MCF 10A (cell line): Measurements from ENCODE around the gene TRPM3. TPM values are rescaled to one million over a fixed set of nuclear protein-coding genes. Genes with fewer than 3 reads are reported as not detected.

Experiments
- BruUV-seq: library from RNA; stranded (reverse); fragments of 400-500 nt; replicated peaks from 2 replicates; lab custom pipeline; 2021; lab: Mats Ljungman, UMichigan
- CTCF ChIA-PET: fragments of 300-600 bp; sonication (Branson Sonifier 250); formaldehyde crosslinking; extraction: SDS; loops from one replicate; lab custom pipeline; 2021; ENCODE audit warnings: antibody characterized with exemption, inconsistent platforms; lab: Yijun Ruan, JAX
- POLR2A ChIA-PET: fragments of 300-600, 350-650 bp; sonication (Branson Sonifier 250); formaldehyde crosslinking; extraction: SDS; loops from one replicate; lab custom pipeline; 2020; ENCODE audit warnings: antibody characterized with exemption, inconsistent platforms; lab: Yijun Ruan, JAX
- DNase-seq: peaks from one replicate; pipeline ENCODE4 v3.0.0-alpha.2; 2018; ENCODE audit not compliant: unreplicated experiment
- H3K27ac Mint-ChIP-seq: one replicate; pipeline ENCODE4 v1.8.0; 2022; ENCODE audit warnings: mild to moderate bottlenecking, low read depth, mixed read lengths; ENCODE audit not compliant: unreplicated experiment
- H3K27me3 Mint-ChIP-seq: one replicate; pipeline ENCODE4 v1.8.0; 2022; ENCODE audit warnings: mixed read lengths; ENCODE audit not compliant: insufficient read depth, unreplicated experiment
- H3K36me3 Mint-ChIP-seq: one replicate; pipeline ENCODE4 v1.8.0; 2022; ENCODE audit warnings: mild to moderate bottlenecking, moderate library complexity, mixed read lengths; ENCODE audit not compliant: insufficient read depth, unreplicated experiment
- H3K4me1 Mint-ChIP-seq: one replicate; pipeline ENCODE4 v1.8.0; 2022; ENCODE audit warnings: mixed read lengths; ENCODE audit not compliant: insufficient read depth, unreplicated experiment
- H3K4me3 Mint-ChIP-seq: one replicate; pipeline ENCODE4 v1.8.0; 2022; ENCODE audit warnings: mild to moderate bottlenecking, moderate library complexity, mixed read lengths; ENCODE audit not compliant: unreplicated experiment
- H3K9me3 Mint-ChIP-seq: one replicate; pipeline ENCODE4 v1.8.0; 2022; ENCODE audit warnings: mixed read lengths; ENCODE audit not compliant: unreplicated experiment
- intact Hi-C: fragments of 100-400 bp; cut with micrococcal nuclease; formaldehyde crosslinking; loops from 2 replicates; pipeline ENCODE4 v1.14.1; 2022
- total RNA-seq: library from RNA; stranded (reverse); gene quantifications from 2 replicates; pipeline ENCODE4 v1.2.3, GENCODE V29; 2022
- TF ChIP-seq, protein P1 (sequence below): fragments of 200-600 bp; IDR thresholded peaks from one replicate; pipeline ENCODE4 v1.8.0; 2022; ENCODE audit warnings: antibody characterized with exemption, mild to moderate bottlenecking; ENCODE audit not compliant: unreplicated experiment

The TRPM3 gene
- total RNA-seq, 1 experiment from 2014 or later: 0.44 TPM

DNA sequence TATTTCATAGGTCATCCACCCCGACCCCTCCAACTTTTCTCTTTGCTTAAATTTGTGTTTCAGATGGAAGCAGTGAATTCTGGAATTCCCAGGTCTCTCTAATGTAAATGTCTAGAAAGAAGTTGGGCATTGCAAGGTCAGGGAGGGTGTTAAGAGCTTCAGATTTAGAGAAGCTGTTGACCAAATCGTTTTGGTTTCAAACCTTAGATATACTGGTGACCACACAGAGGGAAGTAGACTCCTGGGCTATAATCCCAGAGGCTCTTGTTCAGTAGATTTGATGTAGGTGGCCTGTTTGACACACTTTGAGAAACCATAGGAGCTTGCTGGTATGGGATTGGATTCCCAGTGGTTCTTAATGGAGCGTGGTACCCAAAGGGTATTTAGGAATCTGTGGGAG is 569.6 kb downstream of the TRPM3 start:
- CTCF ChIA-PET: interaction anchor here (0.8 to 1.2 kb wide), 2 partner anchors 50 to 67 kb away, joined by 3 to 4 read pairs; no protein-coding TSS in a partner anchor
- TF ChIP-seq, protein P1, sequence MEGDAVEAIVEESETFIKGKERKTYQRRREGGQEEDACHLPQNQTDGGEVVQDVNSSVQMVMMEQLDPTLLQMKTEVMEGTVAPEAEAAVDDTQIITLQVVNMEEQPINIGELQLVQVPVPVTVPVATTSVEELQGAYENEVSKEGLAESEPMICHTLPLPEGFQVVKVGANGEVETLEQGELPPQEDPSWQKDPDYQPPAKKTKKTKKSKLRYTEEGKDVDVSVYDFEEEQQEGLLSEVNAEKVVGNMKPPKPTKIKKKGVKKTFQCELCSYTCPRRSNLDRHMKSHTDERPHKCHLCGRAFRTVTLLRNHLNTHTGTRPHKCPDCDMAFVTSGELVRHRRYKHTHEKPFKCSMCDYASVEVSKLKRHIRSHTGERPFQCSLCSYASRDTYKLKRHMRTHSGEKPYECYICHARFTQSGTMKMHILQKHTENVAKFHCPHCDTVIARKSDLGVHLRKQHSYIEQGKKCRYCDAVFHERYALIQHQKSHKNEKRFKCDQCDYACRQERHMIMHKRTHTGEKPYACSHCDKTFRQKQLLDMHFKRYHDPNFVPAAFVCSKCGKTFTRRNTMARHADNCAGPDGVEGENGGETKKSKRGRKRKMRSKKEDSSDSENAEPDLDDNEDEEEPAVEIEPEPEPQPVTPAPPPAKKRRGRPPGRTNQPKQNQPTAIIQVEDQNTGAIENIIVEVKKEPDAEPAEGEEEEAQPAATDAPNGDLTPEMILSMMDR: no peak
- Mint-ChIP-seq H3K27ac (no peak overlapping the region), H3K9me3 (no peaks in the 10 kb centered on the region), H3K27me3 (no peaks in the 10 kb centered on the region), H3K36me3 (no peaks in the 10 kb centered on the region), H3K4me3 (no peak overlapping the region), H3K4me1 (peaks cover 9% of the 10 kb centered on the region)
- intact Hi-C loops: no loop called here
- no TSS peak for BruUV-seq
- DNase-seq: no peak
- POLR2A ChIA-PET: no interaction called here

DNA sequence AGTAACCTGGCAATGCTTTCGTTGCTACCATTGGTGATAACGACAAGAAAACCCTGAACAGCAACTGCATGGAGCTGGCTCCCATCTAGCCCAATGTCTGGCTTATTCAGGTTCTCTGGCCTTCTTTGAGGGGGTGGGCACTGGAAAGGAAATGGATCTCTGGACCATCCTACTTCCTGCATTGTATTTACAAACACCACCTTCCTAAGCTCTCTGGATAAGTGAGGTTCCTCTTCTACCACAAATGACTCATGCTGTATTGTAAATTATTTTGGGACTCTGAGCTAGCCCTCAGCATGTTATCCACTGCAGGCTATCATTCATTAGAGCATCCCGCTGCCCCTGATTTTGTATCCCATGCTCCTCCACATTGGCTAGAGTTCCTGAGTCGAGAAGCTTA is 570.0 kb downstream of the TRPM3 start:
- ChIA-PET POLR2A (no interaction called here), CTCF (interaction anchor here (0.8 to 1.2 kb wide), 2 partner anchors 51 to 67 kb away, joined by 3 to 4 read pairs; no protein-coding TSS in a partner anchor)
- Mint-ChIP-seq H3K9me3 (no peaks in the 10 kb centered on the region), H3K4me1 (peaks cover 9% of the 10 kb centered on the region), H3K27me3 (no peaks in the 10 kb centered on the region), H3K36me3 (no peaks in the 10 kb centered on the region), H3K27ac (no peak overlapping the region), H3K4me3 (no peak overlapping the region)
- intact Hi-C loops: no loop called here
- TF ChIP-seq, protein P1: no peak
- BruUV-seq: no TSS peak
- DNase-seq: no peak

DNA sequence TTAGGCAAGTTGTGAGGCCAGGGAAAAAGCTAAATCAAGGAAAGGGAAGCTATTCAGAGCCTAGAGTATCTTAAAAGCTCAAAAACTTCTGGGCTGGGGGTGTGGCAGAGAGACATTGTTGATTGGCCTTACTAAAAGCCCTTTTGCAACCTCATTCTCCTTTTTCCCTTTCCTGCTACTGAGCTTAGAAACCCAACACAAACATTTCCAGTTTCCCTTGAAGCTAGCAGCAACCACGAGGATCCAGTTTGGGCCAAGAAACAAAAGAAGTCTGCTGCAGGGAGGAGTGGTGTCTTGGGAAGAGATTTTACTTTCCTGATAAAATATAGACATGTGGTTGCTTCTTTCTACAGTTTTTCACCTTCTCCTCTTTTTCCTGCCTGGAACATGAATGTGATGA is 571.5 kb downstream of the TRPM3 start:
- TF ChIP-seq, protein P1: no peak
- H3K27ac Mint-ChIP-seq: no peak overlapping the region
- H3K9me3 Mint-ChIP-seq: no peaks in the 10 kb centered on the region
- BruUV-seq: no TSS peak
- H3K4me1 Mint-ChIP-seq: peaks cover 9% of the 10 kb centered on the region
- no peaks in the 10 kb centered on the region for H3K36me3 Mint-ChIP-seq
- POLR2A ChIA-PET: interaction anchor here (0.7 kb wide), 2 partner anchors 16 to 129 kb away, joined by 3 read pairs; no protein-coding TSS in a partner anchor
- CTCF ChIA-PET: interaction anchor here (0.6 to 1.3 kb wide), 4 partner anchors 9 to 449 kb away, joined by 3 to 4 read pairs (median 3); no protein-coding TSS in a partner anchor
- intact Hi-C loops: no loop called here
- H3K27me3 Mint-ChIP-seq: no peaks in the 10 kb centered on the region
- DNase-seq: no peak
- H3K4me3 Mint-ChIP-seq: no peak overlapping the region

DNA sequence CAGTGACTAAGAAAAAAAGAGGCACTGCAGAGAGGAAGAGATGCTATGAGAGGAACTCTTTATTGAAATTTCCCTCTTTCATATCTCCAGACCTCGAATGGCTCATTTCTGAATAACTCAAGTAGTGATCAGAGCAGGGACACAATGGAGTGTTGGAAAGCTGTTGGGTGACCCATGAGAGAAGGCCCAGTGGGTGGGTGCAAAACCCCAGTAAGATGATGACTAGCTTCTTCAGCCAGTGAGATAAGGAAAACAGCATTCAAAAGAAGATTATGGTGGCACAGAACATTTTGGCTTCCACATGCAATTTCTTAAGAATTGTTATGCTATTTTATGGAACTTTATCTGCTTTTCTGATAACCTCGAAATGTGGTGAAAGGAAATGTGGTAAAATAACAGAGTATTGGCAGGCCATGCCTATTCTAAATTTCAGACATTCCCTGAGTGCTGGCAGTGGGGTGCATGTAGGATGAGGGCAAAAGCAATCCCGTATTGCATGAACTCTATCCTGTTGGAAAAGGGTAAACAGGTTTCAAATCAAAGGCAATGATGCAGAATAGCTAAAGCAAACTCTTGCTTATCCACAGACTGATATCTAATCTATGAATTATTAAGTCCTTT is 579.0 kb downstream of the TRPM3 start:
- TF ChIP-seq, protein P1: no peak
- Mint-ChIP-seq H3K27ac (no peak overlapping the region), H3K4me3 (no peak overlapping the region), H3K4me1 (no peaks in the 10 kb centered on the region), H3K9me3 (no peaks in the 10 kb centered on the region), H3K27me3 (no peaks in the 10 kb centered on the region), H3K36me3 (no peaks in the 10 kb centered on the region)
- intact Hi-C loops: no loop called here
- CTCF ChIA-PET: interaction anchor here (0.6 kb wide), 1 partner anchor 59 kb away, joined by 4 read pairs; no protein-coding TSS in a partner anchor
- BruUV-seq: no TSS peak
- no peak for DNase-seq
- POLR2A ChIA-PET: interaction anchor here (1.7 kb wide), 1 partner anchor 11 kb away, joined by 4 read pairs; no protein-coding TSS in a partner anchor
